Neural cell (in vitro differentiated cells): Measurements from ENCODE around the gene BRD7. TPM values are rescaled to one million over a fixed set of nuclear protein-coding genes. Genes with fewer than 3 reads are reported as not detected.

Source experiments
- H2AFZ ChIP-seq: fragments of 200-600, 300-800 bp; sonication (generic), shearing (Covaris generic); 2 replicates; pipeline ENCODE4 v1.6.0; 2014; ENCODE audit warnings: low read depth, mild to moderate bottlenecking, antibody characterized with exemption, low read length, moderate library complexity
- H3F3A ChIP-seq: fragments of 200-600 bp; shearing (Covaris generic); 2 replicates; pipeline ENCODE4 v1.6.1; 2016; ENCODE audit warnings: mild to moderate bottlenecking, moderate library complexity, mixed read lengths, antibody characterized with exemption, low read length; ENCODE audit not compliant: insufficient read depth, poor library complexity, severe bottlenecking
- H3K27ac ChIP-seq: fragments of 200-600, 300-800 bp; sonication (generic), shearing (Covaris generic); 2 replicates; pipeline ENCODE4 v1.5.1; 2014; ENCODE audit warnings: mild to moderate bottlenecking, low read length, moderate library complexity
- H3K27me3 ChIP-seq: fragments of 300-800, 200-600 bp; sonication (generic), shearing (Covaris generic); 2 replicates; pipeline ENCODE4 v1.6.0; 2014; ENCODE audit warnings: mild to moderate bottlenecking, low read depth, low read length, moderate library complexity; ENCODE audit not compliant: insufficient read depth
- H3K36me3 ChIP-seq: fragments of 300-800, 200-600 bp; sonication (generic), shearing (Covaris generic); 2 replicates; pipeline ENCODE4 v1.5.1; 2014; ENCODE audit warnings: mild to moderate bottlenecking, antibody characterized with exemption, low read length, moderate library complexity; ENCODE audit not compliant: insufficient read depth
- H3K4me2 ChIP-seq: fragments of 300-800, 200-600 bp; sonication (generic), shearing (Covaris generic); 2 replicates; pipeline ENCODE4 v1.6.0; 2014; ENCODE audit warnings: mild to moderate bottlenecking, low read length
- H3K4me3 ChIP-seq: fragments of 300-800, 200-600 bp; sonication (generic), shearing (Covaris generic); 2 replicates; pipeline ENCODE4 v1.5.1; 2014; ENCODE audit warnings: mild to moderate bottlenecking, low read length, moderate library complexity
- H3K79me2 ChIP-seq: fragments of 200-600 bp; shearing (Covaris generic); replicated peaks from 2 replicates; pipeline ENCODE4 v1.6.0; 2014; ENCODE audit warnings: mild to moderate bottlenecking, low read length, moderate library complexity; ENCODE audit not compliant: insufficient read depth
- H3K9ac ChIP-seq: fragments of 300-800, 200-600 bp; sonication (generic), shearing (Covaris generic); 2 replicates; pipeline ENCODE4 v1.6.1; 2016; ENCODE audit warnings: mild to moderate bottlenecking, low read length, mixed read lengths
- H3K9me2 ChIP-seq: fragments of 200-600 bp; shearing (Covaris generic); 2 replicates; pipeline ENCODE4 v1.6.1; 2016; ENCODE audit warnings: mild to moderate bottlenecking, low read length, mixed read lengths; ENCODE audit not compliant: insufficient read depth
- H3K9me3 ChIP-seq: fragments of 200-600, 300-800 bp; sonication (generic), shearing (Covaris generic); 2 replicates; pipeline ENCODE4 v1.6.1; 2016; ENCODE audit warnings: mild to moderate bottlenecking, mixed run types, low read length, moderate library complexity, mixed read lengths
- H4K20me1 ChIP-seq: fragments of 200-600 bp; shearing (Covaris generic); 2 replicates; pipeline ENCODE4 v1.6.1; 2016; ENCODE audit warnings: mild to moderate bottlenecking, mixed run types; ENCODE audit not compliant: insufficient read depth
- CTCF ChIP-seq: fragments of 450-650 bp; IDR thresholded peaks from 2 replicates; pipeline ENCODE4 v1.5.1; 2014; ENCODE audit warnings: antibody characterized with exemption, mild to moderate bottlenecking, moderate library complexity; ENCODE audit not compliant: poor library complexity, severe bottlenecking
- EP300 ChIP-seq: fragments of 450-650 bp; conservative IDR thresholded peaks from 2 replicates; pipeline ENCODE4 v1.6.1; 2014; ENCODE audit warnings: antibody characterized with exemption, mild to moderate bottlenecking, moderate library complexity; ENCODE audit not compliant: poor library complexity, severe bottlenecking
- EZH2 ChIP-seq: fragments of 200-600, 300-800 bp; shearing (Covaris generic), sonication (generic); IDR thresholded peaks from 2 replicates; pipeline ENCODE4 v1.6.1; 2014; ENCODE audit warnings: antibody characterized with exemption, low read length, borderline replicate concordance, mild to moderate bottlenecking; ENCODE audit not compliant: insufficient read depth, poor library complexity, severe bottlenecking
- MXI1 ChIP-seq: fragments of 450-650 bp; conservative IDR thresholded peaks from 2 replicates; pipeline ENCODE4 v1.6.1; 2014; ENCODE audit warnings: antibody characterized with exemption, mild to moderate bottlenecking; ENCODE audit not compliant: poor library complexity, severe bottlenecking
- POLR2AphosphoS5 ChIP-seq: IDR thresholded peaks from 2 replicates; pipeline ENCODE4 v1.6.1; 2012
- RAD21 ChIP-seq: fragments of 450-650 bp; conservative IDR thresholded peaks from 2 replicates; pipeline ENCODE4 v1.6.1; 2014; ENCODE audit warnings: antibody characterized with exemption, mild to moderate bottlenecking, moderate library complexity
- SMC3 ChIP-seq: fragments of 450-650 bp; conservative IDR thresholded peaks from 2 replicates; pipeline ENCODE4 v1.6.1; 2014; ENCODE audit warnings: antibody characterized with exemption, mild to moderate bottlenecking, moderate library complexity; ENCODE audit not compliant: poor library complexity
- TAF1 ChIP-seq: IDR thresholded peaks from 2 replicates; pipeline ENCODE4 v1.6.1; 2012; ENCODE audit warnings: low read depth
- polyA plus RNA-seq: library from polyadenylated mRNA; depleted of rRNA; stranded (reverse); fragments of >200 nt; gene quantifications from 2 replicates; pipeline ENCODE4 v1.2.3, GENCODE V29; 2014
- TF ChIP-seq, protein P1 (sequence below): IDR thresholded peaks from 2 replicates; pipeline ENCODE4 v1.6.1; 2012; ENCODE audit warnings: borderline replicate concordance

The BRD7 gene
- polyA plus RNA-seq, 1 donor from 2014 or later, result 57.2 TPM

- Histone ChIP-seq H3K9me2 (no peaks in the 10 kb centered on the region), H3K27me3 (no peaks in the 10 kb centered on the region), H3F3A (no peaks in the 10 kb centered on the region), H3K4me3 (peak overlapping the region; percentile 78), H2AFZ (no peak overlapping the region), H3K4me2 (peak overlapping the region; percentile 77), H3K27ac (no peak overlapping the region), H3K79me2 (peaks cover 35% of the 10 kb centered on the region), H3K9me3 (no peaks in the 10 kb centered on the region), H4K20me1 (no peaks in the 10 kb centered on the region), H3K9ac (peak overlapping the region; percentile 62), H3K36me3 (peaks cover 7% of the 10 kb centered on the region)
- TF ChIP-seq POLR2AphosphoS5 (no peak), RAD21 (no peak), TAF1 (no peak), SMC3 (no peak), EZH2 (no peak), EP300 (no peak), MXI1 (no peak), CTCF (no peak)
- TF ChIP-seq, protein P1, sequence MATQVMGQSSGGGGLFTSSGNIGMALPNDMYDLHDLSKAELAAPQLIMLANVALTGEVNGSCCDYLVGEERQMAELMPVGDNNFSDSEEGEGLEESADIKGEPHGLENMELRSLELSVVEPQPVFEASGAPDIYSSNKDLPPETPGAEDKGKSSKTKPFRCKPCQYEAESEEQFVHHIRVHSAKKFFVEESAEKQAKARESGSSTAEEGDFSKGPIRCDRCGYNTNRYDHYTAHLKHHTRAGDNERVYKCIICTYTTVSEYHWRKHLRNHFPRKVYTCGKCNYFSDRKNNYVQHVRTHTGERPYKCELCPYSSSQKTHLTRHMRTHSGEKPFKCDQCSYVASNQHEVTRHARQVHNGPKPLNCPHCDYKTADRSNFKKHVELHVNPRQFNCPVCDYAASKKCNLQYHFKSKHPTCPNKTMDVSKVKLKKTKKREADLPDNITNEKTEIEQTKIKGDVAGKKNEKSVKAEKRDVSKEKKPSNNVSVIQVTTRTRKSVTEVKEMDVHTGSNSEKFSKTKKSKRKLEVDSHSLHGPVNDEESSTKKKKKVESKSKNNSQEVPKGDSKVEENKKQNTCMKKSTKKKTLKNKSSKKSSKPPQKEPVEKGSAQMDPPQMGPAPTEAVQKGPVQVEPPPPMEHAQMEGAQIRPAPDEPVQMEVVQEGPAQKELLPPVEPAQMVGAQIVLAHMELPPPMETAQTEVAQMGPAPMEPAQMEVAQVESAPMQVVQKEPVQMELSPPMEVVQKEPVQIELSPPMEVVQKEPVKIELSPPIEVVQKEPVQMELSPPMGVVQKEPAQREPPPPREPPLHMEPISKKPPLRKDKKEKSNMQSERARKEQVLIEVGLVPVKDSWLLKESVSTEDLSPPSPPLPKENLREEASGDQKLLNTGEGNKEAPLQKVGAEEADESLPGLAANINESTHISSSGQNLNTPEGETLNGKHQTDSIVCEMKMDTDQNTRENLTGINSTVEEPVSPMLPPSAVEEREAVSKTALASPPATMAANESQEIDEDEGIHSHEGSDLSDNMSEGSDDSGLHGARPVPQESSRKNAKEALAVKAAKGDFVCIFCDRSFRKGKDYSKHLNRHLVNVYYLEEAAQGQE, result no peak
Observed at GRCh38 chr16:50367777-50368409, 895 bp downstream of the BRD7 start.

DNA sequence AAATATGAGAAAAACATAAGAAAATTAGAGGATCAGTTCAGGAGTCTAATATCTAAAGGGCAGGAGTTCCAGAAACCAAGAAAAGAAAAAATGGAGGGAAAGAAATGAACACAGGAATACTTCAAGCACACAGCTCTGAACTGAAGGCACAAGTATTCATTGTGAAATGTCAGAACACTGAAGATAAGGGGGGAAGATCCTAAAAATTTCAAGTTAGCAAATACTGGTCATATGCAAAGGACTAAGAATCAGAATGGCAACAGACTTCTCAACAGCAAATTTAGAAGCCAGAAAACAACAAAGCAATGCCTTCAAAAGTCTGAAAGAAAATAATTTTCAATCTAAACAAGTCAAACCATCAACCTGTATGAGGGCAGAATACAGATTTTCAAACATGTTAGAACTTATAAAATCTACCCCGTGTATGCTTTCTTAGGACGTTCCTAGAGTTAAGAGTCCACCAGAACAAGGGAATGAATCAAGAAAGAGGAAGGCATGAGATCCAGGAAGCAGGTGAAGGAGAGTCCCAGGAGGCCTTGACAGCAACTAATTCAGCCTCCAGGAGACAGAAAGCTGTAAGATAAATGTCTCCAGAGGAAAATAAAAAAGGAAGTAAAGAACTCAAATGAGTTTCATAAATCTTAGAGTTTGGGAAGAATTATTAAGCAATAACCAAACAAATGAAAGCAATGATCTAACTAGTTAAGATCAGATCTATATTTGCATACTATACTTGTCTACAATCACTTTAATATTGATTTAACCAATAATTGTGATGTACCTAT, 2.8 kb downstream of the BRD7 start:
- no peak overlapping the region for H3K4me3 ChIP-seq
- H3K9me2 ChIP-seq, result no peaks in the 10 kb centered on the region
- H3F3A ChIP-seq, result no peaks in the 10 kb centered on the region
- no peak overlapping the region for H3K9ac ChIP-seq
- H3K4me2 ChIP-seq, result no peak overlapping the region
- no peak for TF ChIP-seq EP300
- TF ChIP-seq SMC3, result no peak
- no peak for TF ChIP-seq MXI1
- TF ChIP-seq RAD21, result no peak
- TF ChIP-seq CTCF, result no peak
- no peaks in the 10 kb centered on the region for H3K27me3 ChIP-seq
- peaks cover 38% of the 10 kb centered on the region for H3K79me2 ChIP-seq
- no peaks in the 10 kb centered on the region for H3K9me3 ChIP-seq
- no peak overlapping the region for H2AFZ ChIP-seq
- peaks cover 7% of the 10 kb centered on the region for H3K36me3 ChIP-seq
- H3K27ac ChIP-seq, result no peak overlapping the region
- H4K20me1 ChIP-seq, result no peaks in the 10 kb centered on the region
